ENCODE measurements around the gene THSD7B.

THSD7B gene

GRCh38 chr2:137252934-137253333 is 487.6 kb downstream of the THSD7B start:
- H3K4me3 Mint-ChIP-seq = no peak overlapping the region
- no peaks in the 10 kb centered on the region for H3K4me1 Mint-ChIP-seq
- no peaks in the 10 kb centered on the region for H3K36me3 Mint-ChIP-seq (ENCODE audit: low read depth)
- no peaks in the 10 kb centered on the region for H3K9me3 Mint-ChIP-seq
- H3K27me3 Mint-ChIP-seq (ENCODE audit: low read depth) = peaks cover 3% of the 10 kb centered on the region
- TF ChIP-seq, protein P1, sequence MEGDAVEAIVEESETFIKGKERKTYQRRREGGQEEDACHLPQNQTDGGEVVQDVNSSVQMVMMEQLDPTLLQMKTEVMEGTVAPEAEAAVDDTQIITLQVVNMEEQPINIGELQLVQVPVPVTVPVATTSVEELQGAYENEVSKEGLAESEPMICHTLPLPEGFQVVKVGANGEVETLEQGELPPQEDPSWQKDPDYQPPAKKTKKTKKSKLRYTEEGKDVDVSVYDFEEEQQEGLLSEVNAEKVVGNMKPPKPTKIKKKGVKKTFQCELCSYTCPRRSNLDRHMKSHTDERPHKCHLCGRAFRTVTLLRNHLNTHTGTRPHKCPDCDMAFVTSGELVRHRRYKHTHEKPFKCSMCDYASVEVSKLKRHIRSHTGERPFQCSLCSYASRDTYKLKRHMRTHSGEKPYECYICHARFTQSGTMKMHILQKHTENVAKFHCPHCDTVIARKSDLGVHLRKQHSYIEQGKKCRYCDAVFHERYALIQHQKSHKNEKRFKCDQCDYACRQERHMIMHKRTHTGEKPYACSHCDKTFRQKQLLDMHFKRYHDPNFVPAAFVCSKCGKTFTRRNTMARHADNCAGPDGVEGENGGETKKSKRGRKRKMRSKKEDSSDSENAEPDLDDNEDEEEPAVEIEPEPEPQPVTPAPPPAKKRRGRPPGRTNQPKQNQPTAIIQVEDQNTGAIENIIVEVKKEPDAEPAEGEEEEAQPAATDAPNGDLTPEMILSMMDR (IDR thresholded peaks at IDR 0.05; ENCODE audit: unreplicated experiment in 3 of 3) = no peak
- H3K27ac Mint-ChIP-seq = no peak overlapping the region

DNA sequence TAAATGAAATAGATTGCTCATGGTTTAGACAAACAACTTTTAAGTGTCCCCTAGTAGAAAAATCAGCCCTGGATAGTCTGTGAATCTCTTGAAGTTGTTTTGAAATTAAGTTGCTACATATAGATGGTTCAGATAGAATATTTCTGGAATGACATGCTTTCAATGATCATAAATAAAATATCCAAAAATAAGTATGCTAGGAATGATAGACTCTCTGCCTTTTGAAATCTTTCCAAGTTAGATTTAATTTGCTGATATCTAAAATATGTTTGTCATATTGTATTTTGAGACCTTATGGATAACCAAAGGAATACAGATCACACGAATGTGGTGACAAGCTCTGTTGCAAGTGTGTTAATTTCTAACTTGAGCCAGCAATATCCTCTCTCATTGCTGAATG is 488.7 kb downstream of the THSD7B start:
- H3K9me3 Mint-ChIP-seq = peaks cover 2% of the 10 kb centered on the region
- TF ChIP-seq, protein P1 (IDR thresholded peaks at IDR 0.05; ENCODE audit: unreplicated experiment in 3 of 3) = no peak
- no peaks in the 10 kb centered on the region for H3K4me1 Mint-ChIP-seq
- H3K4me3 Mint-ChIP-seq = no peak overlapping the region
- no peaks in the 10 kb centered on the region for H3K36me3 Mint-ChIP-seq (ENCODE audit: low read depth)
- H3K27ac Mint-ChIP-seq = no peak overlapping the region
- peaks cover 3% of the 10 kb centered on the region for H3K27me3 Mint-ChIP-seq (ENCODE audit: low read depth)

DNA sequence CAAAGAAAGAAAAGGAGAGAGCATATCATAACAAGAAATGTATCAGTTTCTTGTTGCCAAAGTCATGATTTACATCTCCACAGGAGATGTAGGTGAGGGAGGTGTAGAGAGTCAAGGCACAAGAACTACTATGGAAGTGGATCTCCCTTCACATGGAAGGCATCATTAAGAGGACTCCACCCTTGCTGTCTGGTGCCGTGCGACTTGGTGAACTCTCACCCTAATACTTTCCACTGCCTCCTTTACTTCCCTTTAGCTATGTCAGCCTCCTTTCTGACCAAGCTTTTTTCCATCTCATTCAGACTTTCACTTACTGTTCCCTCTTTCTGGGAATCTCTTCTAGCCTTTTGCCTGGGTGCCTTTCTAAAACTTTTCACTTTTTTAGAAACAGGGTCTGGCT is 490.0 kb downstream of the THSD7B start:
- Mint-ChIP-seq H3K27ac (no peak overlapping the region), H3K36me3 (ENCODE audit: low read depth) (no peaks in the 10 kb centered on the region), H3K27me3 (ENCODE audit: low read depth) (peaks cover 3% of the 10 kb centered on the region), H3K4me1 (no peaks in the 10 kb centered on the region), H3K9me3 (peaks cover 2% of the 10 kb centered on the region), H3K4me3 (no peak overlapping the region)
- TF ChIP-seq, protein P1 (IDR thresholded peaks at IDR 0.05; ENCODE audit: unreplicated experiment in 3 of 3) = no peak

DNA sequence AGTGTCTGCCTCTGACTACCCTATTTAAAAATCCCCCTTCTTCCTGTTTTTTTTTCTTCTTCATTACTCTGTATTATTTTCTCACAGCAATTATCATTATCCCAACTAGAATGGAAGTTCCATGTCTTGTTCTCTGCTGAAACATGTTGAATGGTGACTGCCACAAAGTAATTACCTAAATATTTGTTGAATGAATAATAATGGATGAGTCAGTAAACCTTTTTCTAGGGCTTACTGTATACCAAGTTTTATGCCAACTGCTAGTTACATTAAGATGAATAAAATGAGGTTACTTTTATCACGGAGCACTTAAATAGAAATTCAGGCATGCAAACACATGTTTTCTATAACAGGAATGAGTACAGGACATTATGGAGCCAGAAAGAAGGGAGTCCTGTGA is 490.6 kb downstream of the THSD7B start:
- Mint-ChIP-seq H3K27me3 (ENCODE audit: low read depth) (peaks cover 3% of the 10 kb centered on the region), H3K27ac (no peak overlapping the region), H3K4me3 (no peak overlapping the region), H3K9me3 (peaks cover 2% of the 10 kb centered on the region), H3K4me1 (no peaks in the 10 kb centered on the region), H3K36me3 (ENCODE audit: low read depth) (no peaks in the 10 kb centered on the region)
- TF ChIP-seq, protein P1 (IDR thresholded peaks at IDR 0.05; ENCODE audit: unreplicated experiment in 3 of 3) = no peak

- Mint-ChIP-seq H3K9me3 (peaks cover 2% of the 10 kb centered on the region), H3K27me3 (ENCODE audit: low read depth) (no peaks in the 10 kb centered on the region), H3K36me3 (ENCODE audit: low read depth) (no peaks in the 10 kb centered on the region), H3K4me3 (no peak overlapping the region), H3K4me1 (no peaks in the 10 kb centered on the region), H3K27ac (no peak overlapping the region)
- TF ChIP-seq, protein P1 (IDR thresholded peaks at IDR 0.05; ENCODE audit: unreplicated experiment in 3 of 3) = no peak
Measured at GRCh38 chr2:137261881-137262585, 496.7 kb downstream of the THSD7B start.

DNA sequence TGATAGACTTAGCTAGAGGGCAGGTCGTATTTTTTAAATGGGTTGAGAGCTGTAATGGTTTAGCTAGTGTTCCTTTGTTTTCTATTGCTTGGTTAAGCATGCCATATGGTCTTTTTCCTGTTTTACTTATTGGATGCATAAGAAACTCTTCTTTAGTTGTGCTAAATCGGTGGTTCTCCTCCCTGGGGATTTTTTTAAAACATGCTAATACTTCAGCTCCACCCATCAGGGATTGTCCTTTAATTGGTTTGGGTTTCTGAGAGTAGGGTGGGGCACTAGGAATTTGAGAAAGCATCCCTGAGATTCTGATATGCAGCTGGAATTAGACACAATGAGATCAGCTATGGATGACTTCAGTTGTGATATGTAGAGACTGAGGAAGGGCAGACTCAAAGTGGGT is 497.2 kb downstream of the THSD7B start:
- TF ChIP-seq, protein P1 (IDR thresholded peaks at IDR 0.05; ENCODE audit: unreplicated experiment in 3 of 3) = no peak
- Mint-ChIP-seq H3K27me3 (ENCODE audit: low read depth) (no peaks in the 10 kb centered on the region), H3K9me3 (peaks cover 2% of the 10 kb centered on the region), H3K4me3 (no peak overlapping the region), H3K4me1 (no peaks in the 10 kb centered on the region), H3K36me3 (ENCODE audit: low read depth) (no peaks in the 10 kb centered on the region), H3K27ac (no peak overlapping the region)

Data from nephron (organoid).